Activated naive CD8-positive, alpha-beta T cell treated with anti-CD3 and anti-CD28 coated beads for 36 hours (primary cell): ENCODE measurements around the gene ATG5. TPM values are rescaled to one million over a fixed set of nuclear protein-coding genes. Genes with fewer than 3 reads are reported as not detected.

Source experiments
- DNase-seq: peaks from one replicate; pipeline ENCODE4 v3.0.0; 2021
- H3K27ac Mint-ChIP-seq: one replicate; pipeline ENCODE4 v1.8.0; 2022; ENCODE audit warnings: mild to moderate bottlenecking, moderate library complexity, mixed read lengths
- H3K27me3 Mint-ChIP-seq: one replicate; pipeline ENCODE4 v1.8.0; 2022; ENCODE audit warnings: mild to moderate bottlenecking, mixed read lengths
- H3K36me3 Mint-ChIP-seq: one replicate; pipeline ENCODE4 v1.8.0; 2021; ENCODE audit warnings: mild to moderate bottlenecking, mixed read lengths
- H3K4me1 Mint-ChIP-seq: one replicate; pipeline ENCODE4 v1.8.0; 2021; ENCODE audit warnings: mixed read lengths
- H3K4me3 Mint-ChIP-seq: one replicate; pipeline ENCODE4 v1.8.0; 2022; ENCODE audit warnings: mild to moderate bottlenecking, moderate library complexity, mixed read lengths
- H3K9me3 Mint-ChIP-seq: one replicate; pipeline ENCODE4 v1.8.0; 2022; ENCODE audit warnings: mixed read lengths
- total RNA-seq, 2 experiments: library from RNA; stranded (reverse); gene quantifications; one replicate each; pipeline ENCODE4 v1.2.3, GENCODE V29; 2021

The ATG5 gene
- total RNA-seq, 2 experiments from 2014 or later = 36.9 to 41.8 TPM

DNA sequence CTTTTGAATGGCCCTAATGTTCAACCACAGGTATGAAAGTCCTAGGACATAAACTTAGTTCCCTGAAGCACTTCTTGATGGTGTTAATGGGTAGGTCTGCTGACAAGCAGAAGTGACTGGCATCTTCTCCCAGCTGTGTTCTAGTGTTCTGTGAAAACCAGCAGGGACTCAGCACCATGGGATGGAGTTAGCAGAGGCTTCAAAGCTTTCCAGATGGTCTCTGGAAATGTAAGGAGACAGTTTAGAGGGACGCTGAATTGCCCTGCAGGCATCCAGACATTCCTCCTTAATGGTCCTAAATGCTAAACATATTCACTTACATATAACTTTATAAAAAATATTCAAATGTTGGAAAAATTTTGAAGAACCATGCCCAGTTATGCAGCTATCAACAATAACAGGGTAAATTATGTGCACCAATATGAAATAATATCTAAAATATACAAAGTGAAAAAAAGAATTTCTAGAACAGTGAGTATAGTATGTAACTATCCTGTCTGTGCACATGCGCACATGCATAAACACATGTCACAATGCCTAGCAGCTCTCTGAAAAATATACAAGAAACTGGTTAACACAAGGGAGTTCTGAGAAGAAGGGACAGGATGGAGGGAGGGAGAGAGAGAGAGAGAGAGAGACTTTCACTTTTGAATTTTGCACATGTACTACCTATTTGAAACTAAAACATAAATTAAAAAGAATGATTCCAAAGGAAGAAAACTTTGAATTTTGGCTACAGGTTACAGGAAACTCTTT, 152.3 kb downstream of the ATG5 start:
- peaks cover 10% of the 10 kb centered on the region for H3K36me3 Mint-ChIP-seq
- H3K4me3 Mint-ChIP-seq = no peak overlapping the region
- peaks cover 40% of the 10 kb centered on the region for H3K4me1 Mint-ChIP-seq
- H3K9me3 Mint-ChIP-seq = peaks cover 7% of the 10 kb centered on the region
- no peak for DNase-seq
- H3K27me3 Mint-ChIP-seq = peaks cover 14% of the 10 kb centered on the region
- H3K27ac Mint-ChIP-seq = peak overlapping the region; percentile 13

- no peak for DNase-seq
- Mint-ChIP-seq H3K27me3 (peaks cover 4% of the 10 kb centered on the region), H3K4me3 (peak overlapping the region; percentile 23), H3K9me3 (peaks cover 4% of the 10 kb centered on the region), H3K27ac (peak overlapping the region; percentile 18), H3K36me3 (peaks cover 7% of the 10 kb centered on the region), H3K4me1 (peaks cover 54% of the 10 kb centered on the region)
Observed at GRCh38 chr6:106170030-106170791, 155.3 kb downstream of the ATG5 start.

DNA sequence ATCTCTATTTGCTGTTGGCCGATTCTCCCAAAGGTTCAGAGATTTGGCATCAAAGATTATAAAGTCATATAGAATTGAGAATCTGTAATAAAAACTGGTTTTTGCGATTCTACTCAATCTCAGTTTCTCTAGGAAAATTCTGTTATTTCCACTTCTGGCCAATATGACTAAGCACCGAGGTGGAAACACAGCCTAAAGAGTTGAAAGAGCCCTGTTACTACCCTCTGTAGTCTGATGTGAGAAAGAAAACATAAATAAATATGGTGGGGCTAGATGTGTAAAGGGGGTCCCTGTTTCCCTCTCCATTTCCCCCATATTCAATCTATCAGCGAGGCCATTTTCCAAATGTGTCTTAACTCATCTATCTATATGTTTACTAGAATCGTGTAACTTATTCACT, 156.0 kb downstream of the ATG5 start:
- Mint-ChIP-seq H3K27ac (peak overlapping the region; percentile 44), H3K27me3 (no peaks in the 10 kb centered on the region), H3K9me3 (peaks cover 5% of the 10 kb centered on the region), H3K4me3 (no peak overlapping the region), H3K36me3 (peaks cover 9% of the 10 kb centered on the region), H3K4me1 (peaks cover 58% of the 10 kb centered on the region)
- DNase-seq = no peak

DNA sequence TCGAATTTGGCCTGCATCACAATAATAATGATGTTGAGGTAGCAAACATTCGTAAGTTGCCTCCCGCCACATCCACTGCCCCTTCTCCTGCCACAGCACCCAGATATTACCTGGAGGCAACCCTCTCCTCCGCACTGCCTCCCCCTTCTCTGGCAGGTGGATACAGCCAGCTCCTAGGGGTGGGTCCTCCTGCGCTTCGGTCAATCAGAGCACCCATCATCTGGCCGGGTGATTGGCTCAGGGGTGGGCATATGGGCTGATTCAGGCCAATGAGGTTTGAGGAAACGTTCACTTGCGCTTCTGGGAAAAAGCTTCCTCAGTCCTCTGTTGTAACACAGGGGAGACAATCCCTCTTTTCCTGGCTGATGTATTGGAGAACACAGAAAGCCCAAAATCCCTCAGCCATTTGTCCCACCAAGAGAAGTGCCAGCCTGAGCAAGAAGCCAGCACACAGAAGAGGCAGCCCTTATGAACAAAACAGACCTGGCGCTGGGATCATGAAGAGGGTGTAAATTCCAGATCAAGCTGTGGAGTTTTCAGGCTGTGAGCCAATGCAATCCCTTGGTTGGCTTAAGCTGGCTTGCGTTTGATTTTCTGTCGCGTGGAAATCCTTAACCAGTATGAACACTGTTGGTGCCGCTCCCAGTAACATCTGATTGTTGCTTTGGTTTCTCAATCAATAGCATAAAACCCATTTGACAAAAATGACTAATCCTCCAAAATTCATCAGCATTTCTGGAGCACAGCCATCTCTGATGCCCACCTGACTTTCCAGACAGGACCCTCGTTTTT, 157.3 kb downstream of the ATG5 start:
- Mint-ChIP-seq H3K4me3 (no peak overlapping the region), H3K27me3 (no peaks in the 10 kb centered on the region), H3K4me1 (peaks cover 64% of the 10 kb centered on the region), H3K36me3 (peaks cover 9% of the 10 kb centered on the region), H3K9me3 (peaks cover 5% of the 10 kb centered on the region), H3K27ac (peak overlapping the region; percentile 32)
- no peak for DNase-seq

- Mint-ChIP-seq H3K27ac (peak overlapping the region; percentile 82), H3K4me3 (no peak overlapping the region), H3K27me3 (no peaks in the 10 kb centered on the region), H3K4me1 (peaks cover 68% of the 10 kb centered on the region), H3K9me3 (peaks cover 3% of the 10 kb centered on the region), H3K36me3 (peaks cover 6% of the 10 kb centered on the region)
- DNase-seq = no peak
Observed at GRCh38 chr6:106167096-106167814, 158.3 kb downstream of the ATG5 start.

DNA sequence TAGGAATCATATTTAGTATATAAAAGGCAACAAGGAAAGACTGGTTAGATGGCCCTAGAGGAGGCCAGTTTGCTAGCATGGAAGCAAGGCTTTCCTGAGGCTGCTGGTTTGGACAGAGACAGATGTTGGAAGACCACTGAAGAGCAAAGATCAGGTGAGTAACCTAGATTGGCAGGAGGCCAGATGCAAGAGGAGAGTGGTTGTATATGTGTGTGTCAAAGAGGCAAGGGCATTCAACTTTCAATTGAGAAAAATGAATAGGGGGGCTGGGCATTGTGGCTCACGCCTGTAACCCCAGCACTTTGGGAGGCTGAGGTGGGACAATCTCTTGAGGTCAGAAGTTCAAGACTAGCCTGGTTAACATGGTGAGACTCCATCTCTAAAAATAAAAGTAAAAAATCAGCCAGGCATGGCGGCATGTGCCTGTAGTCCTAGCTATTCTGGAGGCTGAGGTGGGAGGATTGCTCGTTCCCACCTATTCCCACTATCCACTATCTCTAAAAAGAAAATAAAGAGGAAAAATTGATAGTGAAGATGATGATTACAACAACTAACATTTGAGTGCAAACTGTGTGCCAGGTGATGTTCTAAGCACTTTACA, 159.6 kb downstream of the ATG5 start:
- Mint-ChIP-seq H3K27me3 (no peaks in the 10 kb centered on the region), H3K36me3 (peaks cover 6% of the 10 kb centered on the region), H3K27ac (peak overlapping the region; percentile 50), H3K4me3 (peak overlapping the region; percentile 16), H3K9me3 (peaks cover 3% of the 10 kb centered on the region), H3K4me1 (peaks cover 63% of the 10 kb centered on the region)
- no peak for DNase-seq

DNA sequence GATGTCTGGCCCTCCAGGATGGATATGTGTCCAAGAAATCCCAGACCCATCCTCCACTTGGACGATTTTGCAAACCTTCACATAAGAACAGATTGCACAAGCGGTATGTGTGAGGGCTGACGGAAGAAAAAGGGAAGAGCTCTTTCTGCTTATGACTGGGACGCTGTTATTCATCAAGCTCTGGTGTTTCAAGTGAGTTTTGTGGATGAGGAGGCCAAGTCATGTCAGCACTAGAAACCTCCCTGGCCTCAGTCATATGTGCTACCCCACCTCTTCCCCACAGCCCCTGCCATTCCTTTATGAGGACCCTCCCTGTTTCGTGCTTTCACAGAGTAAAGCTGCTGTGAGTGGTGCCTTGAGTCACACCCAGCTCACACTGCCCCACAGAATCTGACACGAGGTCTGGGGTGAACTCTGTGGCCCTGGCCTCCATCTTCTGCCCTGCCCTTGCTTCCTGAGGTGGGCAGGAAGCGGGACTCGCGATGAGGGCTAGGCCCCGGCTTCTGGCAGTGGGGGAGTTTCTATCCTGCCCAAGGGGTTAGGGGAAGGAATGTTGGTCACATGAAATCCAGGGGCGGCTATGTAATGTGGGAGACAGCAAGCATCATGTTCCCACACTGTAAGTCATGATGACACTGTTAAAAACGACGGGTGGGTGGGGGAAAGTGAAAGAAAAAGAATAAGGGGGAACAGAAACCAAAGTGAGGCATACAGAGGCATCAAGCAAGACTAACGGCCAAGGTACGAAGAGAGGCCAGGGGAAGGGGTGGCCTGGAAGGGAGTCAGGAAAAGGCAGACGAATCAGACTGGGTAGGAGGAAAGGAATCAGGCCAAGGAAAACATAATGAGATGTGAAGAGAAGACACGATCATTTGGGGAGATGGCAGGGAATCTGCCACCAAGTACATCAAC, 161.3 kb downstream of the ATG5 start:
- H3K9me3 Mint-ChIP-seq = peaks cover 3% of the 10 kb centered on the region

GRCh38 chr6:106163446-106163965, 162.1 kb downstream of the ATG5 start:
- DNase-seq = peak; percentile 63
- Mint-ChIP-seq H3K9me3 (peaks cover 3% of the 10 kb centered on the region), H3K27ac (peak overlapping the region; percentile 86), H3K4me1 (peaks cover 41% of the 10 kb centered on the region), H3K36me3 (peaks cover 6% of the 10 kb centered on the region), H3K27me3 (peaks cover 7% of the 10 kb centered on the region), H3K4me3 (no peak overlapping the region)

More for the DNA sequence above, 161.3 kb downstream of the ATG5 start:
- peak overlapping the region; percentile 86 for H3K27ac Mint-ChIP-seq
- DNase-seq = peak; percentile 57
- peak overlapping the region; percentile 23 for H3K4me3 Mint-ChIP-seq
- peaks cover 6% of the 10 kb centered on the region for H3K36me3 Mint-ChIP-seq
- peaks cover 3% of the 10 kb centered on the region for H3K27me3 Mint-ChIP-seq
- peaks cover 47% of the 10 kb centered on the region for H3K4me1 Mint-ChIP-seq

DNA sequence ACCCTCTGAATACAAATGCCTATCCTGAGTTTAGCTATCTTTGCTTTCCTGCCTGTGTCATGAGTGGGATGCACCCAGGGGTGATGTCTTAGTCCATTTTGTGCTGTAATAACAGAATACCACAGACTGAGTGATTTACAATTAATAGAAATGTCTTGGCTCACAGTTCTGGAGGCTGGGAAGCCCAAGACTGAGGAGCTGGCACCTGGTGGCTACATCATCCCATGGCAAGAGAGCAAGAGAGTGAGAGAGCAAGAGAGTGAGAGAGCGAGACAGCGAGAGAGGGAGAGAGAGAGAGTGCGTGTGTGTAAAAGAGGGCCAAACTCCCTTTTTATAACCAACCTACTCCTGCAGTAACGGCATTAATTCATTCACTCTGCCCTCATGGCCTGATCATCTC, 162.6 kb downstream of the ATG5 start:
- Mint-ChIP-seq H3K4me1 (peaks cover 38% of the 10 kb centered on the region), H3K36me3 (peaks cover 6% of the 10 kb centered on the region), H3K27ac (peak overlapping the region; percentile 86), H3K9me3 (peaks cover 3% of the 10 kb centered on the region), H3K4me3 (no peak overlapping the region), H3K27me3 (peaks cover 10% of the 10 kb centered on the region)
- no peak for DNase-seq

- H3K4me1 Mint-ChIP-seq = peaks cover 30% of the 10 kb centered on the region
- peaks cover 6% of the 10 kb centered on the region for H3K36me3 Mint-ChIP-seq
- no peak for DNase-seq
- H3K27me3 Mint-ChIP-seq = peaks cover 10% of the 10 kb centered on the region
- peaks cover 3% of the 10 kb centered on the region for H3K9me3 Mint-ChIP-seq
- H3K4me3 Mint-ChIP-seq = no peak overlapping the region
- H3K27ac Mint-ChIP-seq = no peak overlapping the region
Observed at GRCh38 chr6:106161893-106162292, 163.7 kb downstream of the ATG5 start.

- Mint-ChIP-seq H3K4me1 (peaks cover 28% of the 10 kb centered on the region), H3K27me3 (peaks cover 10% of the 10 kb centered on the region)
Observed at GRCh38 chr6:106161311-106161874, 164.2 kb downstream of the ATG5 start.

GRCh38 chr6:106160189-106160588, 165.4 kb downstream of the ATG5 start:
- H3K4me3 Mint-ChIP-seq = no peak overlapping the region
- no peak for DNase-seq
- H3K36me3 Mint-ChIP-seq = peaks cover 3% of the 10 kb centered on the region
- H3K9me3 Mint-ChIP-seq = peaks cover 1% of the 10 kb centered on the region
- H3K27me3 Mint-ChIP-seq = peaks cover 10% of the 10 kb centered on the region
- H3K4me1 Mint-ChIP-seq = peaks cover 22% of the 10 kb centered on the region
- H3K27ac Mint-ChIP-seq = no peak overlapping the region

More at GRCh38 chr6:106161311-106161874, 164.2 kb downstream of the ATG5 start:
- Mint-ChIP-seq H3K27ac (no peak overlapping the region), H3K36me3 (peaks cover 6% of the 10 kb centered on the region), H3K4me3 (no peak overlapping the region), H3K9me3 (peaks cover 3% of the 10 kb centered on the region)
- DNase-seq = no peak

DNA sequence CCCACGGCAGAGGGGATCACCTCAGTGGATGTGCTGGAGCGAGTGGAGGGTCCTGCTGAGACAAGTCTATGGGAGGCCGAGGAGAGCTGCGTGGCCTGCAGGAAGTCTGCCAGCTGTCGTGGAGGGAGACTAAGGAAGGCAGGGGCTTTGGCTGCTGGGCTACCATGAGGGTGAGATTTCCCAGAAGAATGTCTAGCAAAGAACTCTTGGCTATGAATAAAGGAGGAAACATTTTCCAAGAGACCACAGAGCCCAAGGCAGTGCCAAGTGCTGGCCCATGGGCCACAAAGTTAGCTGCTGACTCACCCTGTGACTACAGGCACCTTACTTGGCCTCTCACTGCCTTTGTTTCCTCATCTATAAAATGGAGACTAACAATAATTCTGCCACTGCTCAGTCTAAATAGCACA, 166.0 kb downstream of the ATG5 start:
- Mint-ChIP-seq H3K9me3 (peaks cover under 1% of the 10 kb centered on the region), H3K27ac (no peak overlapping the region), H3K4me3 (no peak overlapping the region), H3K36me3 (peaks cover under 1% of the 10 kb centered on the region), H3K27me3 (peaks cover 10% of the 10 kb centered on the region), H3K4me1 (peaks cover 19% of the 10 kb centered on the region)
- no peak for DNase-seq
